Neural cell (in vitro differentiated cells): ENCODE measurements around the gene EFR3B.

ENCODE experiments used
- CTCF ChIP-seq: fragments of 450-650 bp; IDR thresholded peaks from 2 replicates; pipeline ENCODE4 v1.5.1; 2014; ENCODE audit warnings: antibody characterized with exemption, mild to moderate bottlenecking, moderate library complexity; ENCODE audit not compliant: poor library complexity, severe bottlenecking
- EP300 ChIP-seq: fragments of 450-650 bp; conservative IDR thresholded peaks from 2 replicates; pipeline ENCODE4 v1.6.1; 2014; ENCODE audit warnings: antibody characterized with exemption, mild to moderate bottlenecking, moderate library complexity; ENCODE audit not compliant: poor library complexity, severe bottlenecking
- EZH2 ChIP-seq: fragments of 200-600, 300-800 bp; shearing (Covaris generic), sonication (generic); IDR thresholded peaks from 2 replicates; pipeline ENCODE4 v1.6.1; 2014; ENCODE audit warnings: antibody characterized with exemption, low read length, borderline replicate concordance, mild to moderate bottlenecking; ENCODE audit not compliant: insufficient read depth, poor library complexity, severe bottlenecking
- MXI1 ChIP-seq: fragments of 450-650 bp; conservative IDR thresholded peaks from 2 replicates; pipeline ENCODE4 v1.6.1; 2014; ENCODE audit warnings: antibody characterized with exemption, mild to moderate bottlenecking; ENCODE audit not compliant: poor library complexity, severe bottlenecking
- POLR2AphosphoS5 ChIP-seq: IDR thresholded peaks from 2 replicates; pipeline ENCODE4 v1.6.1; 2012
- RAD21 ChIP-seq: fragments of 450-650 bp; conservative IDR thresholded peaks from 2 replicates; pipeline ENCODE4 v1.6.1; 2014; ENCODE audit warnings: antibody characterized with exemption, mild to moderate bottlenecking, moderate library complexity
- REST ChIP-seq: IDR thresholded peaks from 2 replicates; pipeline ENCODE4 v1.6.1; 2012; ENCODE audit warnings: borderline replicate concordance
- SMC3 ChIP-seq: fragments of 450-650 bp; conservative IDR thresholded peaks from 2 replicates; pipeline ENCODE4 v1.6.1; 2014; ENCODE audit warnings: antibody characterized with exemption, mild to moderate bottlenecking, moderate library complexity; ENCODE audit not compliant: poor library complexity
- TAF1 ChIP-seq: IDR thresholded peaks from 2 replicates; pipeline ENCODE4 v1.6.1; 2012; ENCODE audit warnings: low read depth

- TF ChIP-seq CTCF (no peak), EP300 (no peak), RAD21 (no peak), EZH2 (no peak), POLR2AphosphoS5 (no peak), SMC3 (no peak), TAF1 (no peak), MXI1 (no peak), REST (no peak)
Measured at GRCh38 chr2:24994146-24994724, 47.6 kb upstream of the EFR3B start.
